Measurements from ENCODE around the gene UMAD1. TPM values are rescaled to one million over a fixed set of nuclear protein-coding genes. Genes with fewer than 3 reads are reported as not detected.

Gene UMAD1
- 4.7 and 6.2 TPM in 2 replicates for total RNA-seq

GRCh38 chr7:7640221-7641128, at the start of gene UMAD1:
UMAD1 (plus strand) TSS chr7:7640752; CDS start chr7:7673372, 32,620 bp downstream.

GRCh38 chr7:7718492-7718891, 77.9 kb downstream of the UMAD1 start, which contains the start of gene RPA3:
RPA3 (minus strand) TSS chr7:7718607; CDS start chr7:7640418, 78,189 bp downstream.

Other genes with a start within 250 kb of the UMAD1 start
- gene COL28A1, start 104.9 kb upstream of the UMAD1 start, total RNA-seq = under 0.01 TPM in 1 of 2 replicates, not detected in the other
- gene MIOS, start 73.9 kb upstream of the UMAD1 start, total RNA-seq = 15.2 and 23.7 TPM in 2 replicates
- 11.9 and 22.0 TPM in 2 replicates for gene RPA3, start 77.9 kb downstream of the UMAD1 start, total RNA-seq

Measured in bladder microvascular endothelial cell (primary cell).